Measurements from ENCODE around the gene JOSD2.
A peak's percentile ranks its signal among the peaks of the same experiment; 100 is the strongest.

The JOSD2 gene

GRCh38 chr19:50464348-50464747 lies 46.6 kb downstream of the JOSD2 start:
- no peak overlapping the region for H3K4me3 Mint-ChIP-seq
- ATAC-seq: no peak
- H3K9me3 Mint-ChIP-seq: no peaks in the 10 kb centered on the region
- no peak overlapping the region for H3K27ac Mint-ChIP-seq
- peaks cover 17% of the 10 kb centered on the region for H3K4me1 Mint-ChIP-seq
- peaks cover 36% of the 10 kb centered on the region for H3K27me3 Mint-ChIP-seq
- DNase-seq: no peak

GRCh38 chr19:50462970-50463369 lies 48.0 kb downstream of the JOSD2 start:
- ATAC-seq (no peak), DNase-seq (no peak)
- no peak overlapping the region for H3K4me3 Mint-ChIP-seq
- H3K27me3 Mint-ChIP-seq: peaks cover 23% of the 10 kb centered on the region
- no peak overlapping the region for H3K27ac Mint-ChIP-seq
- H3K4me1 Mint-ChIP-seq: peaks cover 17% of the 10 kb centered on the region
- no peaks in the 10 kb centered on the region for H3K9me3 Mint-ChIP-seq

- ATAC-seq (peak; percentile 82), DNase-seq (peak; percentile 65 to 70)
- Mint-ChIP-seq H3K4me1 (peaks cover 17% of the 10 kb centered on the region), H3K27ac (no peak overlapping the region), H3K9me3 (no peaks in the 10 kb centered on the region), H3K4me3 (peak overlapping the region in 1 of 2 donors; percentile 6), H3K27me3 (peaks cover 31% of the 10 kb centered on the region)
Measured at GRCh38 chr19:50461066-50461875, 49.7 kb downstream of the JOSD2 start.

DNA sequence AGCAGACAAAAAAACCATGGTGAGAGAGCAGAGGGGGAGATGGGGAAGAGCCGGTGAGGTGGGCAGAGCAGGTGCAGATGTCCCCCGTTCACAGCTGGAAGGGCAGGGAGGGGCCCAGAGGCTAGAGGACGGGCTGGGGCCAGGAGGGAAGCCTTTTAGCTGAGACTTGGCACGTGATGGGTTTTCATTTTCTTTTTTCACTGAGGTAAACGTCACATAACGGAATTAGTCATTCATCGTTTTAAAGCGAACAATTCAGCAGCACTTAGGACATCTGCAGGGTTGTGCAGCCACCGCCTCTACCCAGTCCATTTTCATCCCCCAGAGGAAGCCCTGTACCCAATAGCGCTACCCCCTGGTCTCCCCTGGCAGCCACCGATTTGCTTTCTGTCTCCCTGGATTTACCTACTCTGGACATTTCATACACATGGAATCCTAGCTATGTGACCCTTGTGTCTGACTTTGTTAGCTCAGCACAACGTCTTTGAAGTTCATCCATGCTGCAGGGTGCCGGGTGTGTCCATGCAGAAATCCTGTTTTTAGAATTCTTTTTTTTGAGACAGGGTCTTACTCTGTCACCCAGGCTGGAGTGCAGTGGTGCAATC lies 50.7 kb downstream of the JOSD2 start:
- Mint-ChIP-seq H3K27ac (no peak overlapping the region), H3K9me3 (no peaks in the 10 kb centered on the region), H3K4me1 (peaks cover 17% of the 10 kb centered on the region), H3K27me3 (peaks cover 30% of the 10 kb centered on the region), H3K4me3 (peak overlapping the region; percentile 5 to 50)
- ATAC-seq: peak; percentile 65
- peak in 1 of 2 donors; percentile 11 for DNase-seq

DNA sequence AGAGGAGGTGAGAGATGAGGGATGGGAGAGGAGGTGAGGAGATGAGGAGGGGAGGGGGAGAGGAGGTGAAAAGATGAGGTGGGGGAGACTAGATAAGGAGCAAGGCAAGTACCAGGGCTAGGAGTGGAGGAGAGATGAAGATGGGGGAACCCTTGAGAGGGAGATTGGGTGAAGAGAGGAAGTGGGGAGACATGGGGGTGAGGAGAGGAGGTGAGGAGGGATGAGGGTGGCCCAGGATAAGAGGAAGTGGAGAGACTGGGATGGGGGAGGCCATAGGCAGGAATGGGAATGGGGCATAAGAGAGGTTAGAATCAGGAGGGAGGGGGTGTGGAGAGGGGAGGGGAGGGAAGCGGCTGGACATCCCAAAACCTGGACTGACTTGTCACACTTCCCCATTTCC lies 51.4 kb downstream of the JOSD2 start:
- Mint-ChIP-seq H3K27ac (peak overlapping the region in 1 of 2 donors; percentile 2), H3K9me3 (no peaks in the 10 kb centered on the region), H3K4me3 (peak overlapping the region; percentile 5 to 50), H3K27me3 (peaks cover 24% of the 10 kb centered on the region), H3K4me1 (peaks cover 17% of the 10 kb centered on the region)
- no peak for DNase-seq
- ATAC-seq: no peak

DNA sequence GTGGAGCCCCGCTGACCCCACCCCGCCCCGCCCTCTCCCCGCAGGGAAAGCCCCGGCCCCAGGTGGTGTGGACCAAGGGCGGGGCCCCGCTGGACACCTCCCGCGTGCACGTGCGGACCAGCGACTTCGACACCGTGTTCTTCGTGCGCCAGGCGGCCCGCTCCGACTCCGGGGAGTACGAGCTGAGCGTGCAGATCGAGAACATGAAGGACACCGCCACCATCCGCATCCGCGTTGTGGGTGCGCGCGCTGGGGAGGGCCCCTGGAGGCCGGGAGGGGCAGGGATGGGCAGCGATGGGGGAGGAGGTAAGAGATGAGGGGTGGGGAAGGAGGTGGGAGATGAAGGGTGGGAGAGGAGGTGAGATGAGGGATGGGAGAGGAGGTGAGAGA lies 51.9 kb downstream of the JOSD2 start:
- Mint-ChIP-seq H3K27me3 (peaks cover 20% of the 10 kb centered on the region), H3K27ac (no peak overlapping the region), H3K4me1 (peaks cover 17% of the 10 kb centered on the region), H3K9me3 (no peaks in the 10 kb centered on the region), H3K4me3 (no peak overlapping the region)
- DNase-seq: no peak
- ATAC-seq: peak; percentile 10

DNA sequence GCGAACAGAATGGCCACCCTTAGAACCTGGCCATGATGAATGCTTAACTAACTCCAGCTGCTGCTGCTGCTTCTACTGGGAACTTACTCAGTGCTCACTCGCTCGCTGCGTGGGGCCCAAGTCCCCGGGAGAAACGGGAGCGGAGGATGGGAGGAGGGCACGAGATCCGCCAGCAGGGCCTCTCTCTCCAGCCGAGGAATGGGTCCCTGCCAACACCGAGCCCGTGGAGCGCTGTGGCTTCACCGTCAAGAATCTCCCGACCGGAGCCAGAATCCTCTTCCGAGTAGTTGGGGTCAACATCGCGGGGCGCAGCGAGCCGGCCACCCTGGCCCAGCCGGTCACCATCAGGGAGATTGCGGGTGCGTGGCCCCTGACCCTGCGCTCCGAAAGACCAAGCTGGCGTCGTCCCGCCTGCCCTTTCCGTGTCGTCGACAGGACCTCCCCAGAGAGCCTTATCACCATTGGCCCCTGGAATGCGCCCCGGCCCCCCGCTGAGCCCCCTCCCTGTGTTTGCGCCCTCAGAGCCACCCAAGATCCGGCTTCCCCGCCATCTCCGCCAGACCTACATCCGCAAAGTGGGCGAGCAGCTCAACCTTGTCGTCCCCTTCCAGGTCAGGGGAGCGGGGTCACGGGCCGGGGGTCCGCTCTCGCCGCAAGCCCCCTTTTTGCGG lies 52.5 kb downstream of the JOSD2 start:
- Mint-ChIP-seq H3K27me3 (peaks cover 20% of the 10 kb centered on the region), H3K27ac (no peak overlapping the region), H3K4me3 (no peak overlapping the region), H3K9me3 (no peaks in the 10 kb centered on the region), H3K4me1 (peaks cover 17% of the 10 kb centered on the region)
- DNase-seq: no peak
- no peak for ATAC-seq

DNA sequence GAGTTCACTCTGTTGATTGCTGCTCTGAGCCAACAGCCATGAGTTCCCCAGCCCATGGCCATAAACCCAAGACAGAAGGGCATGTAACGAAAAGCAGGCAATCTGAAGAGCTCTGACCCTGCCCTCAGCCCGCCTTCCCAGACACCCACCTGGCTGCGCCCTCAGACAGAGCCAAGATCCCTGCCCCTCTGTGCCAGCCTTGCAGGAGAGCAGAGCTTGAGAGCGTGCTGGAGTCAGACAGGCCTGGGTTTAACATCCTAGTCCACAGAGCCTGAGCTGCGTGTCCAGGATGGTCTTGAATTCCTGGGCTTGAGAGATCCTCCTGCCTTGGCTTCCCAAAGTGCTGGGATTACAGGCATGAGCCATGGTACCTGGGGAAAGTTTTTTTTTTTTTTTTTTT lies 53.7 kb downstream of the JOSD2 start:
- Mint-ChIP-seq H3K9me3 (no peaks in the 10 kb centered on the region), H3K27me3 (peaks cover 20% of the 10 kb centered on the region), H3K27ac (no peak overlapping the region), H3K4me1 (peaks cover 17% of the 10 kb centered on the region), H3K4me3 (no peak overlapping the region)
- DNase-seq (no peak), ATAC-seq (no peak)

All from stimulated activated naive CD8-positive, alpha-beta T cell treated with anti-CD3 and anti-CD28 coated beads, Interleukin-15, amount 100 ng/mL, for 72 hours (primary cell).